ENCODE measurements around the gene NFATC2IP. TPM values are rescaled to one million over a fixed set of nuclear protein-coding genes. Genes with fewer than 3 reads are reported as not detected.

Gene NFATC2IP
- 10 to 100 TPM; 57.6 to 78.7 (median 68.0) TPM for polyA plus RNA-seq (ENCODE audit: insufficient read depth in 1 of 5, insufficient read length in 5 of 5, low replicate concordance in 1 of 5)
- long read RNA-seq, donor 1, full-length matches to known transcripts, result 11 of 24 reads
- long read RNA-seq, donor 1, partial matches to known transcripts, result 13 of 24 reads
- long read RNA-seq, donor 1, other reads (novel, unspliced or antisense), result 0 of 24 reads
- long read RNA-seq, donor 2, full-length matches to known transcripts, result 1 of 1 reads
- long read RNA-seq, donor 2, partial matches to known transcripts, result 0 of 1 reads
- long read RNA-seq, donor 2, other reads (novel, unspliced or antisense), result 0 of 1 reads
- long read RNA-seq, donor 3, full-length matches to known transcripts, result 10 of 10 reads
- long read RNA-seq, donor 3, partial matches to known transcripts, result 0 of 10 reads
- long read RNA-seq, donor 3, other reads (novel, unspliced or antisense), result 0 of 10 reads
- long read RNA-seq, donor 4, full-length matches to known transcripts, result 7 of 7 reads
- long read RNA-seq, donor 4, partial matches to known transcripts, result 0 of 7 reads
- long read RNA-seq, donor 4, other reads (novel, unspliced or antisense), result 0 of 7 reads
- long read RNA-seq, donor 5, full-length matches to known transcripts, result 10 of 18 reads
- long read RNA-seq, donor 5, partial matches to known transcripts, result 8 of 18 reads
- long read RNA-seq, donor 5, other reads (novel, unspliced or antisense), result 0 of 18 reads
- long read RNA-seq, donor 6, full-length matches to known transcripts, result 11 of 19 reads
- long read RNA-seq, donor 6, partial matches to known transcripts, result 8 of 19 reads
- long read RNA-seq, donor 6, other reads (novel, unspliced or antisense), result 0 of 19 reads
- long read RNA-seq, donor 7, full-length matches to known transcripts, result 8 of 17 reads
- long read RNA-seq, donor 7, partial matches to known transcripts, result 9 of 17 reads
- long read RNA-seq, donor 7, other reads (novel, unspliced or antisense), result 0 of 17 reads
- long read RNA-seq, donor 8, full-length matches to known transcripts, result 2 of 2 reads
- long read RNA-seq, donor 8, partial matches to known transcripts, result 0 of 2 reads
- long read RNA-seq, donor 8, other reads (novel, unspliced or antisense), result 0 of 2 reads

GRCh38 chr16:28950648-28951409 lies at the start of gene NFATC2IP:
Gene NFATC2IP, plus strand, starts transcription at chr16:28950937. Its CDS starts 75 bp downstream, at chr16:28951012.
- peak; percentile 100 for DNase-seq

DNA sequence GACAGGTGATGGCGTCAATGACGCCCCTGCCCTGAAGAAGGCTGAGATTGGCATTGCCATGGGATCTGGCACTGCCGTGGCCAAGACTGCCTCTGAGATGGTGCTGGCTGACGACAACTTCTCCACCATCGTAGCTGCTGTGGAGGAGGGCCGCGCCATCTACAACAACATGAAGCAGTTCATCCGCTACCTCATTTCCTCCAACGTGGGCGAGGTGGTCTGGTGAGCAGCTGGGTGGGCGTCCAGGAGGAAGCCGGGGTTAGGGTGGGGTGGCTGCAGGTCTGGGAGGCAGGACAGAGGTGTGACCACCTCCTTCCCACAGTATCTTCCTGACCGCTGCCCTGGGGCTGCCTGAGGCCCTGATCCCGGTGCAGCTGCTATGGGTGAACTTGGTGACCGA lies 48.9 kb upstream of the NFATC2IP start:
- no peak for DNase-seq

GRCh38 chr16:28902909-28903308 lies 47.8 kb upstream of the NFATC2IP start:
- DNase-seq, result no peak

DNA sequence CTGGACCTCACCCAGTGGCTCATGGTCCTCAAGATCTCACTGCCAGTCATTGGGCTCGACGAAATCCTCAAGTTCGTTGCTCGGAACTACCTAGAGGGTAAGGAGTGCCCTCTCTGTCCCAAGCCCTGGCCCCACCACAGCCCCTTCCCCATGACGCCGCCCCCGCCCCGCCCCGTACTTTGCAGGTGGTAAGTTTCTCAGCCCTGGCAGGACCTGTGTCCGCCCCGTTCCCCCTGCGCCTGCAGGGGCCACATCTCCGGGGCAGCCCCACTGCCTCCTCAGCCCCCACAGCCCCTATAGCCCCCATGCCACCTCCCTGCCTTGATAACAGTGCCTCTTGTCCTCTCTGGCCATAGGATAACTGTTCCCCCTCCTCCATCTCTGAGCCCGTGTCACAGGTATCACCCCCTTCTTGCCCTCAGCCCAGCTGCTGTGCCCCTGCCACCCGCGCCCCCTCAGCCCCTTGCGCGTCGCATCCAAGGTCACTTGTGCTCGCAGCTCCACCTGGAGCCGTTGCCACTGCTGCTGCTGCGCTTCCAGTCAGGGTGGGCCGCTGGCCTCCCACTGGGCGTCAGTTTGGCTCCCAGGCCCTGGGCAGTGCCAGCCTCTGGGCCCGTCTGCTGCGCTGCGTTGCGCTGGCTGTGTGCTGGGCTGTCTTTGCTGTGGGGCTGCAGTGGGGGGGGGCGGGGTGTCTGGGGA lies 47.2 kb upstream of the NFATC2IP start:
- DNase-seq, result no peak

DNA sequence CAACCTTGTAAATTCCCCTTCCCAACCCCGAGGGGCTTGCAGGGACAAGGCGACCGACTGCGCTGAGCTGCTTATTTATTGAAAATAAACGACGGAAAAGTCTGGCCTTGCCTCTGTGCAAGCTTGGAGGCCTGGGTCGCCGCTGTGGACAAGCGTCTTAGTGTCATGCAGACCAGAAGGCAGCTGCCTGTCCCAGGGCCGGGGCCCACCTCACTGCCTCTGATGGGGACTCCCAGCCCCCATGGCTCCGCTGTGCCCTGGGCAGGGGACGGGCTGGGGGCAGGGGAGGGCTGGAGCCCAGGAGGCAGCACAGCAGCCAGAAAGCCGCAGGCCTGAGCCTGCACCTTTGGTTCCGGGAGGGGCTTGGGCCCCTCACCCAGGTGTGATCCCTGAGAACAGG lies 46.4 kb upstream of the NFATC2IP start:
- DNase-seq, result no peak

DNA sequence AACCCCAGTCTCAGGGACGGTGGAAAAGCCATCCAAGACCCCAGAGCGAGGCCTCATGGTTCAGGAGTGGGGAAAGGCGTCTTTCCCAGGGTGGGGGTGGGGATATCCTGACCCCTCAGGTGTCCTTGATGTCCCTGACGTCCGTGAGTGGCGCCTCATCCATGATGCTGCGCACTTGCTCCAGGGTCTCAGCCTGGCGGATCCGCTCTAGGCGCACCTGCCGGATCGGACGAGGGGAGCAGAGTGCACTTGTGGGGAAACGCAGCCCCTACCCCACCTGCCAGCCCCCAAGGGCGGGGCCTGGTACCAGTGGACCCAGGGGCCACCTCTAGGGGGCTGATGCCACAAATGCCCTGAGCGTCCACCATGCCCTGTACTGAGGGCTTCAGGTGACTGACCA lies 45.9 kb upstream of the NFATC2IP start:
- DNase-seq, result no peak

DNA sequence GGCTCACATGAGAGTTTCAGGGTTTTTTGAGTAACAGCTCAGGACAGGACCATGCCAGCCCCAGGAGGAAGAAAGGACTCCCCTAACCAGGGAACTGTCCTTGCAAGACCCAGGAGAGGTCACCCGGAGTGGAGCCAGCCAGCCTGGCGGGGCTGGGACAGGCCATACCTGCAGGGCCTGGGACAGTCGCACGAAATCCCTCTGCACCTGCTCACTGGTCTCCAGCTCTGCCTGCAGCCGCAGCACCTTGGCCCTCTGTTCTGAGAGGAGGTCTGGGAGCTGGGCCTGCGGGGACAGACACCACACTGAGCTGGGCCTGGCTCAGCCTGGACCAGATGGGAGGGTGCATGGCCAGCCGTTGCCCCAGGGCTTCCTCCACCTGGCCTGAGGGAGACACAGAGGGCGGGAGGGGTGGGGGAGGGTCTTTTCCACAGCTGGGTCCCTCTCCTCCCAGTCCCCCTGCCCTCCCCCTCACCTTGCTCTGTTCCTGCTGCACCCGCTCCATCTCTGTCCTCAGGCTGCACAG lies 45.4 kb upstream of the NFATC2IP start:
- DNase-seq, result no peak

- no peak for DNase-seq
These were observed 44.9 kb upstream of the NFATC2IP start for GRCh38 chr16:28905800-28906372.

- DNase-seq, result no peak
These were observed 40.4 kb upstream of the NFATC2IP start for GRCh38 chr16:28910086-28911031.

DNA sequence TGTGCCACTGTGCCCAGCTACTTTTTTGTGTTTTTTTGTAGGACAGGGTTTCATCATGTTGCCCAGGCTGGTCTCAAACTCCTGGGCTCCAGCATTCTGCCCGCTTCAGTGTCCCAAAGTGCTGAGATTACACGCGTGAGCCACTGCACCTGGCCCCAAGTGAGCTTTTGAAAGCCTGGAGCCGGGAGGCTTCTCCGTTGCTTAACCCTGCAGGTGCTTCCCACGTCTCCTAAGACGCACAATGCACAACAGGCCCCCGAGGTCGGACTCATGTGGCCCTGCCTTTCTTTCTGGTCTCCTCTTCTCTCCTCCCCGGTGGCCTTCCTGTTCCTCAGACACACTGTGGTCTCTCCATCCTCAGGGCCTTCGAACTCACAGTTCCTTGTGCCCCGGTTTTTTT lies 38.2 kb upstream of the NFATC2IP start:
- no peak for DNase-seq

GRCh38 chr16:28913946-28914724 lies 36.6 kb upstream of the NFATC2IP start:
- no peak for DNase-seq

DNA sequence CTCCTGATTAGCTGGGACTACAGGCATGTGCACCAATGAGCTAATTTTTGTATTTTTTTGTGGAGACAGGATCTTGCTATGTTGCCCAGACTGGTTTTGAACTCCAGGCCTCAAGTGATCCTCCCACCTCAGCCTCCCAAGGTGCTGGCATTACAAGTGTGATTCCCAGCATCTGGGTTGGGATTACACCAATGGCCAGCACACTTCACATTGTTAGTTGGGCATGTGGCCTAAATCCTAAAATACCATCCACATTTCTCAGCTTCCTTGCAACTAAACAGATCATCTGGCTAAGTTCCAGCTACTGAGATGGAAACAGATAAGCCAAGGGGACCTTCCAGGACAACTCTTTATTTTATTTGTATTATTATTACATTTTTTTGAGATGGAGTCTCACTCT lies 35.6 kb upstream of the NFATC2IP start:
- DNase-seq, result no peak

GRCh38 chr16:28917095-28917494 lies 33.6 kb upstream of the NFATC2IP start:
- no peak for DNase-seq

DNA sequence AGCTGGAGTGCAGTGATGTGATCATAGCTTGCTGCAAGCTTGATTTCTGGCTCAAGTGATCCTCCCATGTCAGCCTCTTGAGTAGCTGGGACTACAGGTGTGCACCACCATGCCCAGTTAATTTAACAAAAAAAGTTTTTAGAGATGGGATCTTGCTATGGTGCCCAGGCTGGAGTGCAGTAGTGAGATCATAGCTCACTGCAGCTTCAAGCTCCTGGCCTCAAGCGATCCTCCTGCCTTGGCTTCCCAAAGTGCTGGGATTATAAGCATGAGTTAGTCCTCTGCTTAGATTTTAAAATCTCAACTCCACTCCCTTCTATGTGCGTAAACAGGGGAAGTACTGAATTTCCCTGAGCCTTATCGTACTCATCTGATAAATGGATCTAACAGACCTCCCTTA lies 32.0 kb upstream of the NFATC2IP start:
- no peak for DNase-seq

- no peak for DNase-seq
These were observed 27.5 kb upstream of the NFATC2IP start for GRCh38 chr16:28923231-28923587.

DNA sequence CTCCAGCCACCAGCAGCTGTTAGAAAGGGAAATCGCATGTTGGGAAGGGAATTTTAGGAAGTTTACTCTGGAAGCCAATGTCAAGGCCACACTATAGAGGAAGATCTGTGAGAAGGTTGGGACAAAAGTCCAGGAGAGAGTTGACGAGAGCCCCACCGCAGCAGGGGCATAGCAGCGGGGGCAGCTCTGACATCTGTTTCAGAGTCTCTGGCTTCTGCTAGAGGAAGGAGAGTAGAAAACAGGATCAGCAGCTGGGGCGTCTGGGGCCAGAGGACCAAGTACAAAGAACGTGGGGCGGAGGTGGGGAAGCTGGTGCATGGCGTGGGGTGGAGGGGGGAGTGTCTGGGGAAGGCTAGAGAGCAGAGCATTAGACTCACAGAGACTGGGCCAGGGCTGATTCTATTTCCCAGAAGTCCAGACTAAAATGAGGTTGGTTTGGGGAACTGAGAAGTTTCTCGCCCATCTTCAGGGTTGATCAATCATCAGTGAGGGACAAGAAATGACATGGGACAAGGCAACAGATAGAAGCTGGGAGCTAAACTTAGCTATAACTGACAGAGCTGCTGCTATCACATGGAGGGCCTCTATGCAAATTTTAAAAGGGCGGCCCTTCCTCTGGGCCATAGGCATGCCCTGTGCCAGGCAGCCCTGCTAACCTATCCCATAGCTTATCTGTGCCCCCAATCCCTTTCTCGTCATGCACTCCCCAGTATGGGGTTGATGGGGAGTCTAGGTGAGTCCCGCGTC lies 26.9 kb upstream of the NFATC2IP start:
- no peak for DNase-seq

GRCh38 chr16:28924399-28924761 lies 26.4 kb upstream of the NFATC2IP start:
- DNase-seq, result no peak

All from right lung (tissue), 10 donors.